Activated CD8-positive, alpha-beta T cell treated with anti-CD3 and anti-CD28 coated beads, Interleukin-2, amount 10 ng/mL, durations not matched to agents 7 days and 5 days (primary cell): ENCODE results near the gene PHLPP1. TPM values are rescaled to one million over a fixed set of nuclear protein-coding genes. Genes with fewer than 3 reads are reported as not detected.
"Not testable (repeated sequence)": the region's sequence is repeated elsewhere in the genome, so short reads cannot be mapped to it uniquely, and the experiment has no call there.

Source experiments
- ATAC-seq: fragments of 150-1000 bp; cut with Tn5 transposase; one replicate; pipeline ENCODE4 v1.10.0; 2021; ENCODE audit warnings: moderate library complexity
- CTCF ChIA-PET: fragments of 350-600 bp; sonication (Branson Sonifier 250); formaldehyde crosslinking; loops from one replicate; lab custom pipeline; 2021; ENCODE audit warnings: antibody characterized with exemption; lab: Charles Lee
- POLR2A ChIA-PET: fragments of 350-600 bp; sonication (Branson Sonifier 250); formaldehyde crosslinking; loops from one replicate; lab custom pipeline; 2021; ENCODE audit warnings: antibody characterized with exemption; lab: Charles Lee
- DNase-seq: peaks from one replicate; pipeline ENCODE4 v3.0.0-alpha.2; 2020
- H3K27ac Mint-ChIP-seq: one replicate; pipeline ENCODE4 v1.8.0; 2021; ENCODE audit warnings: mild to moderate bottlenecking, mixed read lengths
- H3K27me3 Mint-ChIP-seq: one replicate; pipeline ENCODE4 v1.8.0; 2021; ENCODE audit warnings: low read depth, mixed read lengths
- H3K36me3 Mint-ChIP-seq: one replicate; pipeline ENCODE4 v1.8.0; 2021; ENCODE audit warnings: low read depth, mixed read lengths
- H3K4me1 Mint-ChIP-seq: one replicate; pipeline ENCODE4 v1.8.0; 2021; ENCODE audit warnings: low read depth, mixed read lengths
- H3K4me3 Mint-ChIP-seq: one replicate; pipeline ENCODE4 v1.8.0; 2021; ENCODE audit warnings: mild to moderate bottlenecking, mixed read lengths
- H3K9me3 Mint-ChIP-seq: one replicate; pipeline ENCODE4 v1.8.0; 2022; ENCODE audit warnings: mixed read lengths; ENCODE audit not compliant: insufficient read depth
- total RNA-seq, 2 experiments: library from RNA; stranded (reverse); gene quantifications; one replicate each; pipeline ENCODE4 v1.2.3, GENCODE V29; 2021

PHLPP1 gene
- total RNA-seq, 2 experiments from 2014 or later: 2.9 to 3.5 TPM

DNA sequence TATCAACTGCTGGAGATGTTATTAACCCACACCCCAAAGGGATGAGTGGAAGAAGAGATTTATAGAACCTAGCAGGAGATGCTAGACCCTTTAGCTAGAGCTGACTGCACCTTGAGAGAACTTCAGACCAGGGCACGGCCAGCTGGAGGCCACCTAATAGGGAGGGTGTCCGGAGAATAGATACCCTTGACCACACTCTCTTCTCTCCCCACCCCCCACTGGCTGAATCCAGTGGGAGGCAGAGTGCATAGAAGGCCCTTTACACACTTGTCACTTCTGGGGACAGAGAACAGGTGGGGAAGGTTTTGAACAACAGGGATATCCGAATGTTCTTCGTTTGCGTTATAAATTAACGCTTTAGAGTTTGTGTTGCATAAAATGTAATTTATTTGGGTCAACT, 84.6 kb downstream of the PHLPP1 start:
- ATAC-seq (no peak), DNase-seq (no peak)
- no peaks in the 10 kb centered on the region for H3K27me3 Mint-ChIP-seq
- no peaks in the 10 kb centered on the region for H3K36me3 Mint-ChIP-seq
- ChIA-PET CTCF (interaction anchor here (1.2 to 1.4 kb wide), 2 partner anchors 85 to 162 kb away, joined by 3 read pairs; partner anchors contain the start of gene PHLPP1), POLR2A (no interaction called here)
- H3K9me3 Mint-ChIP-seq: no peaks in the 10 kb centered on the region
- peaks cover 6% of the 10 kb centered on the region for H3K4me1 Mint-ChIP-seq
- no peak overlapping the region for H3K27ac Mint-ChIP-seq
- H3K4me3 Mint-ChIP-seq: no peak overlapping the region

DNA sequence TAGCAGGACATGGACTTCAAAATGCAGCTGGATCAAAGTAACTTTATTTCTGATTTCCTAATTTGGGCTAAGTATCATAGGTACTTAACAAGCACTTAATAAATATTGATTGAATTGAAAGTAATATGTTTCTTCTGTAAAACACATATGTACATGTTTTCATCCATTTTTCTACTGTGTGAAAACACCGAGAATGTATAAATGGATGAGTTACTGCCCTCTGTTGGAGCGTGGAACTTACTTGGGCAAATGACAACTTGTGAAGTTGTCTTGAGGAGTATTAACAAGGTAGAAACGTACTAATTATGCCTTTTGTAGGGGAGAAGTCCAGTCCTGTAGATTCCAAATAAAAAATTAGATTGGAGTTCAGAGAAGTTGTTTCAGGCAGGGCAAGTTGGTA, 87.2 kb downstream of the PHLPP1 start:
- Mint-ChIP-seq H3K9me3 (no peaks in the 10 kb centered on the region), H3K4me1 (no peaks in the 10 kb centered on the region), H3K27me3 (no peaks in the 10 kb centered on the region), H3K27ac (no peak overlapping the region), H3K4me3 (no peak overlapping the region), H3K36me3 (no peaks in the 10 kb centered on the region)
- CTCF ChIA-PET: interaction anchor here (0.7 to 1.8 kb wide), 6 partner anchors 48 to 180 kb away, joined by 3 to 6 read pairs (median 4); partner anchors contain the start of gene PHLPP1
- ATAC-seq (no peak), DNase-seq (no peak)
- POLR2A ChIA-PET: no interaction called here

- H3K27me3 Mint-ChIP-seq: no peaks in the 10 kb centered on the region
- H3K9me3 Mint-ChIP-seq: no peaks in the 10 kb centered on the region
- ATAC-seq (no peak), DNase-seq (no peak)
- H3K4me3 Mint-ChIP-seq: no peak overlapping the region
- POLR2A ChIA-PET: no interaction called here
- no peaks in the 10 kb centered on the region for H3K4me1 Mint-ChIP-seq
- no peaks in the 10 kb centered on the region for H3K36me3 Mint-ChIP-seq
- CTCF ChIA-PET: interaction anchor here (1.3 kb wide), 1 partner anchor 151 kb away, joined by 4 read pairs; no protein-coding TSS in a partner anchor
- no peak overlapping the region for H3K27ac Mint-ChIP-seq
These were observed 92.1 kb downstream of the PHLPP1 start for GRCh38 chr18:62807396-62807795.

DNA sequence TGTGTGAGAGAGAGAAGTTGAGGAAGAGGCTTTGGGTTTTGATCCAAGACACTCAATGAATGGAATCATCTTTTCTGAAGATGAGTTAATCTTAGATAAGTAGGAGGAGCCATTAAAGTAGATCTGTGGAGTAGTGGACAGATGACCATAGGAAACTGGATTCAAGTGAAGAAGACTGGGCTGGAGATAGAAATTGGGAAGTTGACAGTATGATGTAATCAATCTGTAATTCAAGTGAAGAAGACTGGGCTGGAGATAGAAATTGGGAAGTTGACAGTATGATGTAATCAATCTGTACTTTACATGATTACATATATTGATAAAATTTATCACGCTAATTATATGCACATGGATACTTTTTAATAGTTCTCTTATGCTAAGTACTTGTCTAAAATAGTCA, 92.8 kb downstream of the PHLPP1 start:
- ATAC-seq: no peak
- CTCF ChIA-PET: no interaction called here
- Mint-ChIP-seq H3K9me3 (no peaks in the 10 kb centered on the region), H3K4me1 (no peaks in the 10 kb centered on the region), H3K27ac (no peak overlapping the region), H3K27me3 (no peaks in the 10 kb centered on the region), H3K4me3 (no peak overlapping the region), H3K36me3 (no peaks in the 10 kb centered on the region)
- no peak for DNase-seq
- POLR2A ChIA-PET: no interaction called here

GRCh38 chr18:62809445-62809844, 94.1 kb downstream of the PHLPP1 start:
- H3K4me1 Mint-ChIP-seq, H3K4me3 Mint-ChIP-seq, CTCF ChIA-PET, DNase-seq, H3K27ac Mint-ChIP-seq, H3K27me3 Mint-ChIP-seq, H3K9me3 Mint-ChIP-seq, POLR2A ChIA-PET, ATAC-seq, H3K36me3 Mint-ChIP-seq: not testable (repeated sequence)

- Mint-ChIP-seq H3K9me3 (no peaks in the 10 kb centered on the region), H3K27ac (no peak overlapping the region), H3K4me1 (no peaks in the 10 kb centered on the region), H3K36me3 (no peaks in the 10 kb centered on the region), H3K4me3 (no peak overlapping the region), H3K27me3 (peaks cover 2% of the 10 kb centered on the region)
- DNase-seq (no peak), ATAC-seq (no peak)
- POLR2A ChIA-PET: no interaction called here
- CTCF ChIA-PET: no interaction called here
These were observed 94.6 kb downstream of the PHLPP1 start for GRCh38 chr18:62809900-62810299.

GRCh38 chr18:62810682-62811081, 95.3 kb downstream of the PHLPP1 start:
- ChIA-PET POLR2A (no interaction called here), CTCF (no interaction called here)
- ATAC-seq (no peak), DNase-seq (no peak)
- no peak overlapping the region for H3K27ac Mint-ChIP-seq
- H3K9me3 Mint-ChIP-seq: no peaks in the 10 kb centered on the region
- H3K4me3 Mint-ChIP-seq: no peak overlapping the region
- H3K4me1 Mint-ChIP-seq: no peaks in the 10 kb centered on the region
- no peaks in the 10 kb centered on the region for H3K36me3 Mint-ChIP-seq
- H3K27me3 Mint-ChIP-seq: peaks cover 2% of the 10 kb centered on the region

- Mint-ChIP-seq H3K9me3 (no peaks in the 10 kb centered on the region), H3K27ac (no peak overlapping the region), H3K4me1 (no peaks in the 10 kb centered on the region), H3K36me3 (no peaks in the 10 kb centered on the region), H3K27me3 (peaks cover 2% of the 10 kb centered on the region), H3K4me3 (no peak overlapping the region)
- ChIA-PET CTCF (no interaction called here), POLR2A (no interaction called here)
- DNase-seq: no peak
- no peak for ATAC-seq
These were observed 96.3 kb downstream of the PHLPP1 start for GRCh38 chr18:62811674-62812073.

DNA sequence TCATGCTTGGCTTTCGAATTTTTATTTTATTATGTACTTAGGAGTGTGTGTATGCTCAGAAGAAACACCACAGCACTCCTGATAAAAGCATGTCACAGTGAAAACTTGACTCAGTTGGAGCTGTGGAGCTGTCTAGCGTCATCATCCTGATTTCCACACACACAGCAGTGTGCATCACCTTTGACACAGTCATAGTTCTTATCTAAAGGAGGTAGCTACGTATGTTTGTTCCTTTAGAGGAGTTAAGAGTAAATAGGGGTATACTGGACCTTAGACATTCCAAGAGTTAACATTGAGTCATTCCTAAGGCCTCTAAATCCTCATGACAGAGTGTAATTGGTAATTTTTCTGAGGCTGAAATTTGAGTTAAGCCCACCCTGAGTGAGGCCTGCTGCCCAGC, 96.9 kb downstream of the PHLPP1 start:
- Mint-ChIP-seq H3K4me3 (no peak overlapping the region), H3K9me3 (no peaks in the 10 kb centered on the region), H3K4me1 (no peaks in the 10 kb centered on the region), H3K27ac (no peak overlapping the region), H3K36me3 (no peaks in the 10 kb centered on the region), H3K27me3 (peaks cover 2% of the 10 kb centered on the region)
- no peak for ATAC-seq
- CTCF ChIA-PET: no interaction called here
- POLR2A ChIA-PET: no interaction called here
- no peak for DNase-seq

- no peak for ATAC-seq
- no peaks in the 10 kb centered on the region for H3K36me3 Mint-ChIP-seq
- DNase-seq: no peak
- H3K4me3 Mint-ChIP-seq: no peak overlapping the region
- CTCF ChIA-PET: no interaction called here
- peaks cover 2% of the 10 kb centered on the region for H3K27me3 Mint-ChIP-seq
- POLR2A ChIA-PET: no interaction called here
- H3K9me3 Mint-ChIP-seq: no peaks in the 10 kb centered on the region
- H3K27ac Mint-ChIP-seq: no peak overlapping the region
- no peaks in the 10 kb centered on the region for H3K4me1 Mint-ChIP-seq
These were observed 97.5 kb downstream of the PHLPP1 start for GRCh38 chr18:62812876-62813275.

DNA sequence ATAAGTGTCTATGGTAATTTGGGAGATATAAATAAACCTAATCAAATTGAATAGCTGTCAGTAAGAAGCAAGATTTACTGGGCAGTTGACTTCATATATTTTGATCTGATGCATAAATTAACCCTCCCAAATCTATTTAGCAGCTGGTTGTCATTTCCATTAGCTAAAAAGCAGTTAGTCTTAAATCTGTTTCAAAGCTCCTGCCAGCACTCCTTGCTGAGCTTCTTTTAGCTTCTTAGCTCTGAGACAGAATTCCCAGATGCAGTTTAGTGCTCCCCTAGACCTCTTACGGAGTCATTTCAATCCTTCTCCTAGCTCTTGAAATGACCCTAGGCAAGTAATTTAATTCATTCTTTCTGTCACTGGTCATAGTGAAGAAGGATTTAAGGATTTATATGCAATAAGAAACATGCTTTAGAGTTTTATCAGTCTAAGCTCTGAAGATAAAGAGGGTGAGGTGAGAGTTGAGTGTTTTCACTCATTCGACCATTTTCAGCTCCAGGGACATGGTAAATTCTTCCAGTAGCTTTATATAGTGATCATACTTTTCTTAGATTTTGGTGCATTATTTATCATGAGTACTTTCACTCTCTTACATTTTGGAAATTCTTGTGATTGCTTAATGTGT, 98.9 kb downstream of the PHLPP1 start:
- Mint-ChIP-seq H3K27ac (no peak overlapping the region), H3K27me3 (peaks cover 2% of the 10 kb centered on the region), H3K4me1 (no peaks in the 10 kb centered on the region), H3K4me3 (no peak overlapping the region), H3K36me3 (no peaks in the 10 kb centered on the region), H3K9me3 (no peaks in the 10 kb centered on the region)
- POLR2A ChIA-PET: no interaction called here
- no peak for ATAC-seq
- CTCF ChIA-PET: interaction anchor here (1.6 kb wide), 1 partner anchor 144 kb away, joined by 5 read pairs; no protein-coding TSS in a partner anchor
- no peak for DNase-seq

GRCh38 chr18:62825382-62825781, 110.0 kb downstream of the PHLPP1 start:
- no peaks in the 10 kb centered on the region for H3K9me3 Mint-ChIP-seq
- no peak for ATAC-seq
- CTCF ChIA-PET: no interaction called here
- POLR2A ChIA-PET: no interaction called here
- no peak overlapping the region for H3K27ac Mint-ChIP-seq
- H3K4me3 Mint-ChIP-seq: no peak overlapping the region
- H3K4me1 Mint-ChIP-seq: no peaks in the 10 kb centered on the region
- no peak for DNase-seq
- no peaks in the 10 kb centered on the region for H3K27me3 Mint-ChIP-seq
- H3K36me3 Mint-ChIP-seq: no peaks in the 10 kb centered on the region

DNA sequence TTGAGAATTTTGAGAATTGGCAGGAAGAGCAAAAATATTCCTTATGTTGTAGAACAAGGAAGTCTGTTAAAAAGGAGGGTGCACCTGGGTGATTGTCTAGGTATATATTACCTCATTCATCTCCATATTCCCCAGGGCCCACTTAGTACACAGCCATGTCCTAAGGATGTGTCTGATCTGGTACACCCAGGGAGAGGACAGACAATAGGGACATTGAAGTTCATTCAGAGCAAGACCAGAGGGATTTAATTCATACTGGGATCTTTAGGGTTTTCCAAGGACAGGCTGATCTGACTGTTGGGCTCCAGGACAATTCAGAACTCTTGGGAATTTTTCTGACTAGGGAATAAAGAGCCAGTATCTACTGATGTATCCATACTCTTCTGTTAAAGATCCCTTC, 112.1 kb downstream of the PHLPP1 start:
- H3K4me3 Mint-ChIP-seq: no peak overlapping the region
- no peaks in the 10 kb centered on the region for H3K4me1 Mint-ChIP-seq
- H3K9me3 Mint-ChIP-seq: no peaks in the 10 kb centered on the region
- no peak overlapping the region for H3K27ac Mint-ChIP-seq
- H3K36me3 Mint-ChIP-seq: no peaks in the 10 kb centered on the region
- H3K27me3 Mint-ChIP-seq: no peaks in the 10 kb centered on the region
- no peak for ATAC-seq
- no peak for DNase-seq
- POLR2A ChIA-PET: no interaction called here
- CTCF ChIA-PET: no interaction called here
